Thyroid gland (tissue), 4 donors: ENCODE results near the gene CCNL1.

Experiments used
- CTCF ChIP-seq, 6 experiments: fragments of 200-600 bp in 3 of 6; fragments of 450-650 bp in 3 of 6; sonication (generic) in 3 of 6; IDR thresholded peaks; one replicate each; pipeline ENCODE4 v1.5.1; 2016 to 2019; ENCODE audit warnings: antibody characterized with exemption in 6 of 6, mild to moderate bottlenecking in 2 of 6, inconsistent platforms in 1 of 6, moderate library complexity in 1 of 6
- POLR2A ChIP-seq, 2 donors: fragments of 450-650 bp; IDR thresholded peaks; one replicate each; pipeline ENCODE4 v1.6.1; 2017; ENCODE audit warnings: antibody characterized with exemption in 2 of 2, mild to moderate bottlenecking in 2 of 2, moderate library complexity in 1 of 2

DNA sequence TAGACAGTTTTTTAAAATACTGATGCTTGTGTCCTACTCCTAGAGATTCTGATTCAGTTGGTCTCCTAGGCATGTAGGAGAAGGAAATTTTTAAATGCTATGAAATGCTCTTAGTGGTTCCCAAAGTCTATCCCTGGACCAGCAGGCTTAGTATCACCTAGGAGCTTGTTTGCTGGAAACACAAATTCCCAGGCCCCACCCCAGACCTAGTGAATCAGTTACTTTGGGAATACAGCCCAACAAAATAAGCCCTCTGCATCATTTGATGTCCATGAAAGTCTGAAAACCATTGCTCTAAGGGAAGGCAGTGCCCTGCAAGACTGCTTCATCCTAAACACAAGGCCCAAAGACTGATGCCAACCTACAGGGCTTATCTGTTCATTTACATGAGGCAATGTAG, 36.3 kb downstream of the CCNL1 start:
- TF ChIP-seq CTCF (IDR thresholded peaks at IDR 0.05) (no peak), POLR2A (IDR thresholded peaks at IDR 0.05) (no peak)
